H9 (cell line): ENCODE measurements around the gene GREB1L. TPM values are rescaled to one million over a fixed set of nuclear protein-coding genes. Genes with fewer than 3 reads are reported as not detected.

Experiments used
- DNase-seq: peaks from one replicate; pipeline ENCODE4 v3.0.0-alpha.2; 2017
- H2AFZ ChIP-seq: one replicate; pipeline ENCODE4 v1.6.1; 2013; ENCODE audit warnings: mild to moderate bottlenecking, low read length, control low read depth, moderate library complexity
- H2AK5ac ChIP-seq: 2 replicates; pipeline ENCODE4 v1.6.1; 2013; ENCODE audit warnings: low read length, control low read depth, mixed read lengths; ENCODE audit not compliant: insufficient read length
- H2BK120ac ChIP-seq: one replicate; pipeline ENCODE4 v1.6.1; 2013; ENCODE audit warnings: low read depth, mild to moderate bottlenecking, low read length, control low read depth, inconsistent platforms; ENCODE audit not compliant: poor library complexity, severe bottlenecking
- H2BK12ac ChIP-seq: 2 replicates; pipeline ENCODE4 v1.6.1; 2013; ENCODE audit warnings: low read length, control low read depth, mixed read lengths, low read depth; ENCODE audit not compliant: insufficient read length
- H2BK15ac ChIP-seq: 2 replicates; pipeline ENCODE4 v1.6.1; 2013; ENCODE audit warnings: low read depth, low read length, control low read depth
- H2BK20ac ChIP-seq: one replicate; pipeline ENCODE4 v1.6.1; 2013; ENCODE audit warnings: low read depth, mild to moderate bottlenecking, low read length, control low read depth, inconsistent platforms; ENCODE audit not compliant: poor library complexity, severe bottlenecking
- H2BK5ac ChIP-seq: 2 replicates; pipeline ENCODE4 v1.6.1; 2013; ENCODE audit warnings: low read length, control low read depth, mixed read lengths; ENCODE audit not compliant: insufficient read length
- H3K14ac ChIP-seq: 2 replicates; pipeline ENCODE4 v1.6.1; 2013; ENCODE audit warnings: low read length, control low read depth; ENCODE audit not compliant: insufficient read depth
- H3K18ac ChIP-seq: 2 replicates; pipeline ENCODE4 v1.6.1; 2013; ENCODE audit warnings: low read depth, mild to moderate bottlenecking, mixed read lengths, low read length, control low read depth; ENCODE audit not compliant: insufficient read length
- H3K23ac ChIP-seq: 2 replicates; pipeline ENCODE4 v1.6.1; 2013; ENCODE audit warnings: low read length, control low read depth, mixed read lengths, low read depth; ENCODE audit not compliant: insufficient read length
- H3K23me2 ChIP-seq: 2 replicates; pipeline ENCODE4 v1.6.1; 2013; ENCODE audit warnings: low read depth, mild to moderate bottlenecking, mixed read lengths, low read length, control low read depth; ENCODE audit not compliant: insufficient read length, poor library complexity, severe bottlenecking
- H3K27ac ChIP-seq: 2 replicates; pipeline ENCODE4 v1.5.1; 2013; ENCODE audit warnings: low read length, control low read depth, mixed read lengths, low read depth; ENCODE audit not compliant: insufficient read length
- H3K27me3 ChIP-seq: 2 replicates; pipeline ENCODE4 v1.6.1; 2013; ENCODE audit warnings: low read length, control low read depth, inconsistent platforms; ENCODE audit not compliant: insufficient read depth
- H3K4ac ChIP-seq: 2 replicates; pipeline ENCODE4 v1.6.1; 2013; ENCODE audit warnings: low read depth, mild to moderate bottlenecking, control low read depth, inconsistent platforms, low read length, moderate library complexity
- H3K4me1 ChIP-seq: 2 replicates; pipeline ENCODE4 v1.6.1; 2013; ENCODE audit warnings: low read length, control low read depth, inconsistent platforms; ENCODE audit not compliant: insufficient read depth
- H3K4me2 ChIP-seq: 2 replicates; pipeline ENCODE4 v1.6.1; 2013; ENCODE audit warnings: low read length, control low read depth, mixed read lengths; ENCODE audit not compliant: insufficient read length, insufficient read depth
- H3K56ac ChIP-seq: 2 replicates; pipeline ENCODE4 v1.6.1; 2013; ENCODE audit warnings: low read depth, mild to moderate bottlenecking, mixed read lengths, low read length, control low read depth; ENCODE audit not compliant: insufficient read length
- H3K79me1 ChIP-seq: 2 replicates; pipeline ENCODE4 v1.6.1; 2013; ENCODE audit warnings: low read depth, mild to moderate bottlenecking, moderate library complexity, low read length, control low read depth, inconsistent platforms; ENCODE audit not compliant: insufficient read depth, poor library complexity, severe bottlenecking
- H3K79me2 ChIP-seq: 2 replicates; pipeline ENCODE4 v1.6.1; 2013; ENCODE audit warnings: low read length, control low read depth, inconsistent platforms; ENCODE audit not compliant: insufficient read depth
- H3K9ac ChIP-seq: 2 replicates; pipeline ENCODE4 v1.6.1; 2013; ENCODE audit warnings: low read length, control low read depth, mixed read lengths; ENCODE audit not compliant: insufficient read length; ENCODE audit errors: extremely low read depth
- H3K9me3 ChIP-seq: one replicate; pipeline ENCODE4 v1.6.1; 2013; ENCODE audit warnings: low read depth, low read length, inconsistent platforms; ENCODE audit not compliant: control insufficient read depth
- H3T11ph ChIP-seq: one replicate; pipeline ENCODE4 v1.6.1; 2013; ENCODE audit warnings: mild to moderate bottlenecking, low read length, control low read depth, inconsistent platforms
- H4K20me1 ChIP-seq: one replicate; pipeline ENCODE4 v1.6.1; 2013; ENCODE audit not compliant: control insufficient read depth, insufficient read length, insufficient read depth
- H4K5ac ChIP-seq: 2 replicates; pipeline ENCODE4 v1.6.1; 2013; ENCODE audit warnings: low read depth, mild to moderate bottlenecking, mixed read lengths, low read length, control low read depth; ENCODE audit not compliant: insufficient read length
- H4K8ac ChIP-seq: replicated peaks from 2 replicates; pipeline ENCODE4 v1.6.1; 2013; ENCODE audit warnings: low read length, control low read depth, mixed read lengths, low read depth; ENCODE audit not compliant: insufficient read length
- H4K91ac ChIP-seq: 2 replicates; pipeline ENCODE4 v1.6.1; 2013; ENCODE audit warnings: low read depth, mild to moderate bottlenecking, moderate library complexity, mixed read lengths, low read length, control low read depth; ENCODE audit not compliant: insufficient read length
- H3K27ac Mint-ChIP-seq, 3 experiments: 2 replicates in 2 of 3; 3 replicates in 1 of 3; pipeline ENCODE4 v1.8.0; 2020 to 2021; ENCODE audit warnings: mixed read lengths in 3 of 3, mild to moderate bottlenecking in 1 of 3, moderate library complexity in 1 of 3
- H3K27me3 Mint-ChIP-seq: 2 replicates; pipeline ENCODE4 v1.8.0; 2021; ENCODE audit warnings: low read depth, mild to moderate bottlenecking, moderate library complexity, mixed read lengths
- H3K36me3 Mint-ChIP-seq, 3 experiments: 2 replicates in 2 of 3; 3 replicates in 1 of 3; pipeline ENCODE4 v1.8.0; 2020 to 2021; ENCODE audit warnings: low read depth in 3 of 3, mixed read lengths in 3 of 3; ENCODE audit not compliant: insufficient read depth in 1 of 3
- H3K4me1 Mint-ChIP-seq, 2 experiments: 2 replicates each; pipeline ENCODE4 v1.8.0; 2020; ENCODE audit warnings: mixed read lengths in 2 of 2
- H3K4me3 Mint-ChIP-seq, 2 experiments: 2 replicates in 1 of 2; 3 replicates in 1 of 2; pipeline ENCODE4 v1.8.0; 2020 to 2021; ENCODE audit warnings: mild to moderate bottlenecking in 2 of 2, mixed read lengths in 2 of 2, moderate library complexity in 1 of 2
- H3K9me3 Mint-ChIP-seq, 2 experiments: 2 replicates in 1 of 2; 3 replicates in 1 of 2; pipeline ENCODE4 v1.8.0; 2020; ENCODE audit warnings: mild to moderate bottlenecking in 2 of 2, mixed read lengths in 2 of 2, moderate library complexity in 1 of 2
- WGBS: extraction: QIAGEN DNeasy Blood & Tissue Kit; methylation state at CpG from one replicate; pipeline ENCODE4 v1.1.7; 2013; ENCODE audit warnings: missing lambda C conversion rate, low lambda C conversion rate, mixed read lengths; ENCODE audit not compliant: insufficient read length; ENCODE audit errors: extremely low coverage; 5-methylcytosine and 5-hydroxymethylcytosine counted together
- total RNA-seq: library from RNA; stranded (reverse); gene quantifications from 2 replicates; pipeline ENCODE4 v1.2.1, GENCODE V29; 2021
- TF ChIP-seq, protein P1 (sequence below): fragments of 200-600 bp; sonication (generic); conservative IDR thresholded peaks from 3 replicates; pipeline ENCODE4 v1.8.0; 2021; ENCODE audit warnings: antibody characterized with exemption, mild to moderate bottlenecking

GREB1L gene
- total RNA-seq, 1 experiment from 2014 or later, result 2.7 TPM

DNA sequence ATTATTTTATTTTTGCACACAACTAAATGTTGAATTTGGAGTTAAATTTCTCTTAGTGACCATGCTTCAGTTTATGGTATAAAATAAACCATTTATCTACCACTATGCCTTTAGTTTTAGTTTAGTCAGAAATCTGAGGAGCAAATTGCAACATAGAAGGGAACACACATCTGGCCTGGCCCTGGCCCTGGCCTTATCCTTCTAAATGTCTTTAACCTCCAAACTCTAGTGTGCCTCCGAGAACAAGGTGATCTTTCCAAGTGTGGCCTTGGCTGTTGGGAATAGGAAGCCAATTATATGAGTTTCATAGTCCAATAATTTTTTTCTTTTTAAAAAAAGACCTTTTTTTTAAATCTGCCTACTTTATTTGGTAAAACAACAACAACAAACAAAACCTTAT is 31.8 kb upstream of the GREB1L start:
- Histone ChIP-seq H4K5ac (no peak overlapping the region), H3K23me2 (no peaks in the 10 kb centered on the region), H2BK15ac (no peak overlapping the region), H3K27me3 (no peaks in the 10 kb centered on the region), H2BK20ac (no peak overlapping the region), H3K79me1 (no peaks in the 10 kb centered on the region), H3K56ac (no peak overlapping the region), H3K27ac (no peak overlapping the region), H2BK12ac (no peak overlapping the region), H3K14ac (no peak overlapping the region), H3K4ac (no peak overlapping the region), H3T11ph (no peak overlapping the region), H3K9ac (no peak overlapping the region), H3K18ac (no peak overlapping the region), H2AK5ac (no peak overlapping the region), H2BK120ac (no peak overlapping the region), H4K91ac (no peak overlapping the region), H3K4me2 (no peak overlapping the region), H3K9me3 (no peaks in the 10 kb centered on the region), H3K79me2 (no peaks in the 10 kb centered on the region), H4K8ac (no peak overlapping the region), H2AFZ (no peak overlapping the region), H3K4me1 (no peaks in the 10 kb centered on the region), H2BK5ac (no peak overlapping the region), H4K20me1 (no peaks in the 10 kb centered on the region), H3K23ac (no peak overlapping the region)
- Mint-ChIP-seq H3K27ac (no peak overlapping the region), H3K4me1 (peaks cover 0 to 3% of the 10 kb centered on the region in 2 experiments; a peak in 1 of 4 replicates), H3K9me3 (no peaks in the 10 kb centered on the region), H3K27me3 (peaks cover 16% of the 10 kb centered on the region), H3K36me3 (no peaks in the 10 kb centered on the region), H3K4me3 (no peak overlapping the region)
- WGBS, result no CpG with 5 or more reads among the region's 1 CpG
- TF ChIP-seq, protein P1, sequence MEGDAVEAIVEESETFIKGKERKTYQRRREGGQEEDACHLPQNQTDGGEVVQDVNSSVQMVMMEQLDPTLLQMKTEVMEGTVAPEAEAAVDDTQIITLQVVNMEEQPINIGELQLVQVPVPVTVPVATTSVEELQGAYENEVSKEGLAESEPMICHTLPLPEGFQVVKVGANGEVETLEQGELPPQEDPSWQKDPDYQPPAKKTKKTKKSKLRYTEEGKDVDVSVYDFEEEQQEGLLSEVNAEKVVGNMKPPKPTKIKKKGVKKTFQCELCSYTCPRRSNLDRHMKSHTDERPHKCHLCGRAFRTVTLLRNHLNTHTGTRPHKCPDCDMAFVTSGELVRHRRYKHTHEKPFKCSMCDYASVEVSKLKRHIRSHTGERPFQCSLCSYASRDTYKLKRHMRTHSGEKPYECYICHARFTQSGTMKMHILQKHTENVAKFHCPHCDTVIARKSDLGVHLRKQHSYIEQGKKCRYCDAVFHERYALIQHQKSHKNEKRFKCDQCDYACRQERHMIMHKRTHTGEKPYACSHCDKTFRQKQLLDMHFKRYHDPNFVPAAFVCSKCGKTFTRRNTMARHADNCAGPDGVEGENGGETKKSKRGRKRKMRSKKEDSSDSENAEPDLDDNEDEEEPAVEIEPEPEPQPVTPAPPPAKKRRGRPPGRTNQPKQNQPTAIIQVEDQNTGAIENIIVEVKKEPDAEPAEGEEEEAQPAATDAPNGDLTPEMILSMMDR, result no peak
- DNase-seq, result no peak
